GM19239 (cell line): ENCODE measurements around the gene EIF3K.

Experiments used
- DNase-seq: peaks from one replicate; pipeline ENCODE4 v3.0.0; 2011; ENCODE audit warnings: low spot score; ENCODE audit not compliant: insufficient read length
- FAIRE-seq: peaks from 2 replicates; lab custom pipeline; 2011; peaks lifted over from hg19 to GRCh38; lab: Jason Lieb, UNC

The EIF3K gene

GRCh38 chr19:38664503-38665211 lies 45.7 kb downstream of the EIF3K start:
- FAIRE-seq = no peak
- DNase-seq = no peak

- DNase-seq (no peak), FAIRE-seq (no peak)
These were observed 46.4 kb downstream of the EIF3K start for GRCh38 chr19:38665219-38665931.

- no peak for DNase-seq
These were observed 47.1 kb downstream of the EIF3K start for GRCh38 chr19:38665950-38666662.

GRCh38 chr19:38666663-38667511 lies 47.9 kb downstream of the EIF3K start:
- DNase-seq = peak; percentile 58
- peak; percentile 91 for FAIRE-seq

More at GRCh38 chr19:38665950-38666662, 47.1 kb downstream of the EIF3K start:
- no peak for FAIRE-seq

GRCh38 chr19:38667661-38668171 lies 48.7 kb downstream of the EIF3K start:
- DNase-seq (no peak), FAIRE-seq (peak; percentile 88)

- FAIRE-seq = no peak
- DNase-seq = no peak
These were observed 50.6 kb downstream of the EIF3K start for GRCh38 chr19:38669552-38669951.

GRCh38 chr19:38670921-38671398 lies 52.0 kb downstream of the EIF3K start:
- DNase-seq (no peak), FAIRE-seq (no peak)

GRCh38 chr19:38671654-38672053 lies 52.7 kb downstream of the EIF3K start:
- FAIRE-seq (no peak), DNase-seq (no peak)

GRCh38 chr19:38673030-38673429 lies 54.0 kb downstream of the EIF3K start:
- no peak for FAIRE-seq
- no peak for DNase-seq

- no peak for DNase-seq
- peak; percentile 28 for FAIRE-seq
These were observed 55.6 kb downstream of the EIF3K start for GRCh38 chr19:38674388-38675171.

GRCh38 chr19:38675611-38676010 lies 56.6 kb downstream of the EIF3K start:
- FAIRE-seq = peak; percentile 53
- DNase-seq = no peak

- FAIRE-seq = no peak
- DNase-seq = no peak
These were observed 57.3 kb downstream of the EIF3K start for GRCh38 chr19:38676023-38676877.

- FAIRE-seq (peak; percentile 11), DNase-seq (no peak)
These were observed 58.1 kb downstream of the EIF3K start for GRCh38 chr19:38676878-38677646.

GRCh38 chr19:38678217-38678890 lies 59.4 kb downstream of the EIF3K start:
- no peak for DNase-seq
- FAIRE-seq = peak; percentile 4

- no peak for FAIRE-seq
- DNase-seq = no peak
These were observed 60.0 kb downstream of the EIF3K start for GRCh38 chr19:38678891-38679494.

- no peak for FAIRE-seq
- DNase-seq = no peak
These were observed 60.9 kb downstream of the EIF3K start for GRCh38 chr19:38679839-38680238.
